ENCODE data around the gene SPAG16. TPM values are rescaled to one million over a fixed set of nuclear protein-coding genes. Genes with fewer than 3 reads are reported as not detected.

The SPAG16 gene
- total RNA-seq, 1 donor from 2014 or later: 18.1 TPM

DNA sequence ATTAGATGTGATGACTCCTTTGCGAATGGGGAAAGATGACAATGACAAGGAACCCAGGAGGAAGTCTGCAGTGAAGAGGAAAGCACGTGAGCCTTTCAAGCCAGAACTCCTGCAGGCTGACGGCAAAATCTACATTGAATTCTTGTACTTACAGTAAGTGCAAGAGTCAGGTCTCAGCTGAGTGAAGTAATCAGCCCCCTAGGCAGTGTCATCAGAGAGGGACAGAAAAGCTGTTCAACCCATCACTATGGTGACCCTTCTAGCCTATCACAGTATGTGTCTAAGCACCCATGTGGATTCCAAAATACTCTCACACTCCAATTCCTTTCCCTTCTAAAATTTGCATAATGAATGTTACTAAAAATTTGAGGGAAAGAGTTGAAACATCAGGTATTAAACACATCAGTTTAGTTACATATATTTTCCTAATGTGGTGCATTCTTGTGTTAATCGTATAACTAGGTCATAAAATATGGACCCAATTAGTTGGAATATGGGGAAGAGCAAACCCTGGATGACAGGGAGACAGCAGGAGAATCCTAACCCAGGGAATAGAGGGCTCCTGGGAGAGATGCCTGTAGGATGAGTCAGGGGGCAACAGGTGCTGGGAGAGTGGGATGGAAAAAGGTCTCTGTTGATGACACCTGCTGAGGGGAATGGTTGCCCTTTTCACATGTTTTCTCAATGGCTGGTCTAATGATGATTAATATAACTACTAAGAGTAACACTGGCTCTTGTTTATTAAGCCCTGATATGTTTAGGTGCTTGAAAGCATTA, 1166.0 kb downstream of the SPAG16 start:
- H3K9me3 Mint-ChIP-seq (ENCODE audit: unreplicated experiment): peaks cover 5% of the 10 kb centered on the region
- TF ChIP-seq, protein P1, sequence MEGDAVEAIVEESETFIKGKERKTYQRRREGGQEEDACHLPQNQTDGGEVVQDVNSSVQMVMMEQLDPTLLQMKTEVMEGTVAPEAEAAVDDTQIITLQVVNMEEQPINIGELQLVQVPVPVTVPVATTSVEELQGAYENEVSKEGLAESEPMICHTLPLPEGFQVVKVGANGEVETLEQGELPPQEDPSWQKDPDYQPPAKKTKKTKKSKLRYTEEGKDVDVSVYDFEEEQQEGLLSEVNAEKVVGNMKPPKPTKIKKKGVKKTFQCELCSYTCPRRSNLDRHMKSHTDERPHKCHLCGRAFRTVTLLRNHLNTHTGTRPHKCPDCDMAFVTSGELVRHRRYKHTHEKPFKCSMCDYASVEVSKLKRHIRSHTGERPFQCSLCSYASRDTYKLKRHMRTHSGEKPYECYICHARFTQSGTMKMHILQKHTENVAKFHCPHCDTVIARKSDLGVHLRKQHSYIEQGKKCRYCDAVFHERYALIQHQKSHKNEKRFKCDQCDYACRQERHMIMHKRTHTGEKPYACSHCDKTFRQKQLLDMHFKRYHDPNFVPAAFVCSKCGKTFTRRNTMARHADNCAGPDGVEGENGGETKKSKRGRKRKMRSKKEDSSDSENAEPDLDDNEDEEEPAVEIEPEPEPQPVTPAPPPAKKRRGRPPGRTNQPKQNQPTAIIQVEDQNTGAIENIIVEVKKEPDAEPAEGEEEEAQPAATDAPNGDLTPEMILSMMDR (IDR thresholded peaks at IDR 0.05; ENCODE audit: partially characterized antibody, unreplicated experiment): no peak
- no peaks in the 10 kb centered on the region for H3K27me3 Mint-ChIP-seq (ENCODE audit: unreplicated experiment)
- H3K36me3 Mint-ChIP-seq (ENCODE audit: unreplicated experiment): peaks cover 4% of the 10 kb centered on the region
- no peak for DNase-seq
- peaks cover 2% of the 10 kb centered on the region for H3K4me1 Mint-ChIP-seq (ENCODE audit: low read depth, unreplicated experiment)
- no peak overlapping the region for H3K4me3 Mint-ChIP-seq (ENCODE audit: unreplicated experiment)
- H3K27ac Mint-ChIP-seq (ENCODE audit: unreplicated experiment): no peak overlapping the region

GRCh38 chr2:214451516-214452275, 1167.4 kb downstream of the SPAG16 start:
- Mint-ChIP-seq H3K36me3 (ENCODE audit: unreplicated experiment) (peaks cover 4% of the 10 kb centered on the region), H3K27me3 (ENCODE audit: unreplicated experiment) (peaks cover 2% of the 10 kb centered on the region), H3K27ac (ENCODE audit: unreplicated experiment) (no peak overlapping the region), H3K4me3 (ENCODE audit: unreplicated experiment) (no peak overlapping the region), H3K4me1 (ENCODE audit: low read depth, unreplicated experiment) (peaks cover 2% of the 10 kb centered on the region), H3K9me3 (ENCODE audit: unreplicated experiment) (peaks cover 3% of the 10 kb centered on the region)
- TF ChIP-seq, protein P1 (IDR thresholded peaks at IDR 0.05; ENCODE audit: partially characterized antibody, unreplicated experiment): no peak
- no peak for DNase-seq

Small RNA genes lying within 50 kb of the gene (microRNA-seq; reads per million reads assigned to microRNA genes)
- gene MIR4438 (ENCODE audit: unreplicated experiment): not detected

Other genes starting within 250 kb of the SPAG16 start
- 1.8 TPM for gene IKZF2, start 132.9 kb upstream of the SPAG16 start, total RNA-seq (ENCODE audit: unreplicated experiment)